Tibial artery (tissue), 4 donors: ENCODE data around the gene NEDD4L.

Source experiments
- DNase-seq, 2 donors: peaks; one replicate each; pipeline ENCODE4 v3.0.0-alpha.2; 2019
- H3K27ac ChIP-seq, 2 donors: fragments of 200-600 bp; sonication (generic) in 1 of 2; 1 replicate in 1 of 2; 2 replicates in 1 of 2; pipeline ENCODE4 v1.5.1; 2018 to 2019; ENCODE audit warnings: mild to moderate bottlenecking in 1 of 2
- H3K27me3 ChIP-seq, 2 donors: fragments of 200-600 bp; sonication (generic) in 1 of 2; one replicate each; pipeline versions ENCODE4 v1.5.1 to v1.6.0; 2016 to 2019
- H3K36me3 ChIP-seq, 3 donors: fragments of 200-600 bp; sonication (generic) in 2 of 3; one replicate each; pipeline ENCODE4 v1.5.1; 2016 to 2019; ENCODE audit warnings: mild to moderate bottlenecking in 2 of 3
- H3K4me1 ChIP-seq, 4 donors: fragments of 200-600 bp; sonication (generic) in 2 of 4; 1 replicate in 3 of 4; 2 replicates in 1 of 4; pipeline ENCODE4 v1.5.1; 2016 to 2019
- H3K4me3 ChIP-seq, 2 donors: fragments of 200-600 bp; sonication (generic) in 1 of 2; 1 replicate in 1 of 2; 2 replicates in 1 of 2; pipeline ENCODE4 v1.5.1; 2018 to 2019; ENCODE audit warnings: mild to moderate bottlenecking in 2 of 2
- H3K9me3 ChIP-seq, 3 donors: fragments of 200-600 bp; sonication (generic) in 1 of 3; one replicate each; pipeline ENCODE4 v1.5.1; 2016 to 2019
- intact Hi-C: fragments of 100-400 bp; cut with DNase I; formaldehyde crosslinking; loops from one replicate; pipeline ENCODE4 v1.15.0; 2023; ENCODE audit warnings: low total_unique reads
- TF ChIP-seq, protein P1 (sequence below), 2 experiments: fragments of 200-600 bp in 1 of 2; fragments of 450-650 bp in 1 of 2; IDR thresholded peaks; one replicate each; pipeline ENCODE4 v1.5.1; 2017 to 2019; ENCODE audit warnings: antibody characterized with exemption in 2 of 2, mild to moderate bottlenecking in 1 of 2, moderate library complexity in 1 of 2

Gene NEDD4L

GRCh38 chr18:58385472-58385871, 341.4 kb downstream of the NEDD4L start:
- peaks cover 0 to 40% (median 0%) of the 10 kb centered on the region in 3 donors for H3K36me3 ChIP-seq
- no peak overlapping the region for H3K27ac ChIP-seq
- H3K4me3 ChIP-seq = no peak overlapping the region
- no peaks in the 10 kb centered on the region for H3K27me3 ChIP-seq
- H3K9me3 ChIP-seq = no peaks in the 10 kb centered on the region
- no peaks in the 10 kb centered on the region for H3K4me1 ChIP-seq
- peak in 1 of 2 donors; percentile 35 for DNase-seq
- TF ChIP-seq, protein P1, sequence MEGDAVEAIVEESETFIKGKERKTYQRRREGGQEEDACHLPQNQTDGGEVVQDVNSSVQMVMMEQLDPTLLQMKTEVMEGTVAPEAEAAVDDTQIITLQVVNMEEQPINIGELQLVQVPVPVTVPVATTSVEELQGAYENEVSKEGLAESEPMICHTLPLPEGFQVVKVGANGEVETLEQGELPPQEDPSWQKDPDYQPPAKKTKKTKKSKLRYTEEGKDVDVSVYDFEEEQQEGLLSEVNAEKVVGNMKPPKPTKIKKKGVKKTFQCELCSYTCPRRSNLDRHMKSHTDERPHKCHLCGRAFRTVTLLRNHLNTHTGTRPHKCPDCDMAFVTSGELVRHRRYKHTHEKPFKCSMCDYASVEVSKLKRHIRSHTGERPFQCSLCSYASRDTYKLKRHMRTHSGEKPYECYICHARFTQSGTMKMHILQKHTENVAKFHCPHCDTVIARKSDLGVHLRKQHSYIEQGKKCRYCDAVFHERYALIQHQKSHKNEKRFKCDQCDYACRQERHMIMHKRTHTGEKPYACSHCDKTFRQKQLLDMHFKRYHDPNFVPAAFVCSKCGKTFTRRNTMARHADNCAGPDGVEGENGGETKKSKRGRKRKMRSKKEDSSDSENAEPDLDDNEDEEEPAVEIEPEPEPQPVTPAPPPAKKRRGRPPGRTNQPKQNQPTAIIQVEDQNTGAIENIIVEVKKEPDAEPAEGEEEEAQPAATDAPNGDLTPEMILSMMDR (IDR thresholded peaks at IDR 0.05) = no peak
- intact Hi-C loops = no loop called here

- peaks cover 0 to 42% (median 0%) of the 10 kb centered on the region in 3 donors for H3K36me3 ChIP-seq
- DNase-seq = no peak
- no peak overlapping the region for H3K27ac ChIP-seq
- TF ChIP-seq, protein P1 (IDR thresholded peaks at IDR 0.05) = no peak
- intact Hi-C loops = no loop called here
- H3K27me3 ChIP-seq = no peaks in the 10 kb centered on the region
- no peaks in the 10 kb centered on the region for H3K9me3 ChIP-seq
- no peak overlapping the region for H3K4me3 ChIP-seq
- no peaks in the 10 kb centered on the region for H3K4me1 ChIP-seq
Measured at GRCh38 chr18:58386780-58387179, 342.8 kb downstream of the NEDD4L start.

DNA sequence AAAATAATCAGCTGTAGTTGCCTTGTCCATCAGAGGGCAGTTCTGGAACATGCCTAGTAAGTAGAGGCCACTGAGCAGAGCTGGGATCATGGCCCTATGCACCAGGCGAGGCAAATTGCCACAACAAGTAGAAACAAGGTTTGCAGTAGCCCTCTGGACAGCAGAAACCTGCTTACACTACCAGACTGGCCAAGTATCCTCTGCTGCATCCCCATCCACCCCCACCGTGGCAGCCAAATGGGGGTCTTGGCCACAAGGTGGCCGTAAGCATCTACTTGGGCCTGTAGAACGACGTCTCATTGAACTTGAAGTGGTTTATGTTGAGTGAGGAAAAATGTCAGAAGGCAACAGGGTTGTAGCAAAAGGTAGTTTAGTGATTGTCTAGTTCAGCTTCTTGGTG, 343.7 kb downstream of the NEDD4L start:
- Histone ChIP-seq H3K4me3 (no peak overlapping the region), H3K27ac (no peak overlapping the region), H3K36me3 (peaks cover 0 to 42% (median 0%) of the 10 kb centered on the region in 3 donors), H3K27me3 (no peaks in the 10 kb centered on the region), H3K4me1 (no peaks in the 10 kb centered on the region), H3K9me3 (no peaks in the 10 kb centered on the region)
- intact Hi-C loops = no loop called here
- TF ChIP-seq, protein P1 (IDR thresholded peaks at IDR 0.05) = no peak
- DNase-seq = no peak

- Histone ChIP-seq H3K27ac (no peak overlapping the region), H3K36me3 (peaks cover 0 to 50% (median 0%) of the 10 kb centered on the region in 3 donors), H3K4me3 (no peak overlapping the region), H3K27me3 (no peaks in the 10 kb centered on the region), H3K9me3 (no peaks in the 10 kb centered on the region), H3K4me1 (no peaks in the 10 kb centered on the region)
- DNase-seq = no peak
- TF ChIP-seq, protein P1 (IDR thresholded peaks at IDR 0.05) = no peak
- intact Hi-C loops = no loop called here
Measured at GRCh38 chr18:58388736-58389135, 344.7 kb downstream of the NEDD4L start.

DNA sequence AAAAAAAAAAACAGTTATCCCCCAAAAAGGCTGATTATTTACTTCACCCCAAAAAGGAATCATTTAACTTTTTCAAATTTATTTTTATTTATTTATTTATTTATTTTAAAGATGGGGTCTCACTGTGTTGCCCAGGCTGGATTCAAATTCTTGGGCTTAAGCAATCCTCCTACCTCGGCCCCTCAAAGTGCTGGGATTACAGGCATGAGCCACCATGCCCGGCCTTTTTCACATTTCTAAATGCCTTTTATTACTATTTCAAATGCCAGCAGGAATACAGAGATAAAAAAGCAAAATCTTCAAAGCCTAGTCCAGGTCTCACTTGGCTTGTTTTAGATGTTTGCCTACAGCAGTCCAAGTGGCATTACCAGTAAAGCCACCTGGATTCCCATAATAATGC, 345.7 kb downstream of the NEDD4L start:
- Histone ChIP-seq H3K4me3 (no peak overlapping the region), H3K27me3 (no peaks in the 10 kb centered on the region), H3K9me3 (no peaks in the 10 kb centered on the region), H3K36me3 (peaks cover 0 to 54% (median 0%) of the 10 kb centered on the region in 3 donors), H3K4me1 (no peaks in the 10 kb centered on the region), H3K27ac (no peak overlapping the region)
- no peak for DNase-seq
- TF ChIP-seq, protein P1 (IDR thresholded peaks at IDR 0.05) = no peak
- intact Hi-C loops = no loop called here

GRCh38 chr18:58390399-58390798, 346.4 kb downstream of the NEDD4L start:
- Histone ChIP-seq H3K4me3 (no peak overlapping the region), H3K27me3 (no peaks in the 10 kb centered on the region), H3K4me1 (no peaks in the 10 kb centered on the region), H3K9me3 (no peaks in the 10 kb centered on the region), H3K36me3 (peaks cover 0 to 56% (median 0%) of the 10 kb centered on the region in 3 donors), H3K27ac (no peak overlapping the region)
- DNase-seq = no peak
- TF ChIP-seq, protein P1 (IDR thresholded peaks at IDR 0.05) = no peak
- intact Hi-C loops = no loop called here
